Measurements from ENCODE around the gene FAM89B. TPM values are rescaled to one million over a fixed set of nuclear protein-coding genes. Genes with fewer than 3 reads are reported as not detected.
A peak's percentile ranks its signal among the peaks of the same experiment; 100 is the strongest.

FAM89B gene
- total RNA-seq, 2 donors from 2014 or later = 53.3 to 127 TPM

- no peak for ATAC-seq (ENCODE audit: insufficient number of reproducible peaks, low FRiP score, low read depth)
- H3K9me3 ChIP-seq = no peaks in the 10 kb centered on the region
- H3K4me3 ChIP-seq = no peak overlapping the region
- DNase-seq (ENCODE audit: low spot score) = no peak
- TF ChIP-seq CTCF (IDR thresholded peaks at IDR 0.05) = no peak
- peaks cover 5 to 22% of the 10 kb centered on the region in 2 donors for H3K4me1 ChIP-seq (ENCODE audit: control insufficient read depth in 1 of 2, low read depth in 2 of 2)
- H3K36me3 ChIP-seq = peaks cover 27% of the 10 kb centered on the region
- peak overlapping the region in 1 of 2 donors; percentile 50 for H3K27ac ChIP-seq
- H3K27me3 ChIP-seq (replicated peaks; ENCODE audit: insufficient read depth) = no peaks in the 10 kb centered on the region
Observed at GRCh38 chr11:65592858-65593517, 20.6 kb downstream of the FAM89B start.

GRCh38 chr11:65593518-65594414 lies 21.4 kb downstream of the FAM89B start:
- H3K9me3 ChIP-seq = no peaks in the 10 kb centered on the region
- peak overlapping the region in 1 of 2 donors; percentile 50 for H3K27ac ChIP-seq
- no peak overlapping the region for H3K4me3 ChIP-seq
- H3K36me3 ChIP-seq = peaks cover 34% of the 10 kb centered on the region
- H3K4me1 ChIP-seq (ENCODE audit: control insufficient read depth in 1 of 2, low read depth in 2 of 2) = peaks cover 0 to 14% of the 10 kb centered on the region in 2 donors
- DNase-seq (ENCODE audit: low spot score) (no peak), ATAC-seq (ENCODE audit: insufficient number of reproducible peaks, low FRiP score, low read depth) (no peak)
- H3K27me3 ChIP-seq (replicated peaks; ENCODE audit: insufficient read depth) = no peaks in the 10 kb centered on the region
- peak; percentile 74 for TF ChIP-seq CTCF (IDR thresholded peaks at IDR 0.05)

GRCh38 chr11:65595131-65595530 lies 22.8 kb downstream of the FAM89B start:
- no peaks in the 10 kb centered on the region for H3K9me3 ChIP-seq
- ATAC-seq (ENCODE audit: insufficient number of reproducible peaks, low FRiP score, low read depth) = no peak
- no peak overlapping the region for H3K4me3 ChIP-seq
- peaks cover 33% of the 10 kb centered on the region for H3K36me3 ChIP-seq
- peak overlapping the region in 1 of 2 donors; percentile 17 for H3K27ac ChIP-seq
- no peaks in the 10 kb centered on the region for H3K27me3 ChIP-seq (replicated peaks; ENCODE audit: insufficient read depth)
- TF ChIP-seq CTCF (IDR thresholded peaks at IDR 0.05) = no peak
- DNase-seq (ENCODE audit: low spot score) = no peak
- H3K4me1 ChIP-seq (ENCODE audit: control insufficient read depth in 1 of 2, low read depth in 2 of 2) = peaks cover 0 to 12% of the 10 kb centered on the region in 2 donors

GRCh38 chr11:65595543-65596281 lies 23.4 kb downstream of the FAM89B start, which contains the start of gene KCNK7:
Gene KCNK7, minus strand, starts transcription at chr11:65595800. Its CDS starts 28 bp downstream, at chr11:65595772.
- Histone ChIP-seq H3K36me3 (peaks cover 27% of the 10 kb centered on the region), H3K27ac (peak within 1 kb of the TSS in 1 of 2 donors; percentile 17), H3K4me1 (ENCODE audit: control insufficient read depth in 1 of 2, low read depth in 2 of 2) (peaks cover 0 to 12% of the 10 kb centered on the region in 2 donors), H3K27me3 (replicated peaks; ENCODE audit: insufficient read depth) (no peaks in the 10 kb centered on the region), H3K4me3 (no peak within 1 kb of the TSS), H3K9me3 (no peaks in the 10 kb centered on the region)
- ATAC-seq (ENCODE audit: insufficient number of reproducible peaks, low FRiP score, low read depth) = no peak
- DNase-seq (ENCODE audit: low spot score) = no peak
- TF ChIP-seq CTCF (IDR thresholded peaks at IDR 0.05) = no peak
